ENCODE results near the gene TCF7. TPM values are rescaled to one million over a fixed set of nuclear protein-coding genes. Genes with fewer than 3 reads are reported as not detected.

TCF7 gene
- total and polyA plus RNA-seq, 2 of the 13 experiments (the other 11 are each of a cell fraction or from before 2014, with no cell fraction given), result 6.3 to 6.8 TPM

- WGBS (ENCODE audit: low lambda C conversion rate), result 6% methylated on average over 11 of the region's 11 CpGs
- no peak for DNase-seq (ENCODE audit: low spot score)
- H3K4me1 ChIP-seq (ENCODE audit: insufficient read depth, low read length), result peaks cover 94% of the 10 kb centered on the region
- POLR2A ChIA-PET, result interaction anchor here (0.7 to 5.0 kb wide), 31 partner anchors 9 to 129 kb away, joined by 3 to 70 read pairs (median 6); partner anchors contain the start of genes PPP2CA, TCF7 and VDAC1
- H3K27me3 ChIP-seq (ENCODE audit: control insufficient read depth in 1 of 2, insufficient read depth in 2 of 2, low read length in 2 of 2), result peaks cover 0 to 1% of the 10 kb centered on the region in 2 experiments; a peak in 1 of 5 replicates
- FAIRE-seq, result peak; percentile 91
- peak overlapping the region; percentile 4 to 66 (median 54); a peak in 5 of 6 replicates for H3K4me3 ChIP-seq (replicated peaks in 1 of 3; ENCODE audit: insufficient read depth in 1 of 3, low read depth in 2 of 3, low read length in 3 of 3)
- H3K27ac ChIP-seq (ENCODE audit: extremely low read length, insufficient read depth, low read length), result peak overlapping the region; percentile 90
- TSS peak; percentile 92 for BruUV-seq (replicated peaks)
- H3K4me2 ChIP-seq (ENCODE audit: low read depth, low read length), result peak overlapping the region; percentile 89
- no peaks in the 10 kb centered on the region for H3K36me3 ChIP-seq (replicated peaks in 1 of 2; ENCODE audit: control insufficient read depth in 1 of 2, insufficient read depth in 2 of 2, low read length in 2 of 2)
- intact Hi-C loops (cut with micrococcal nuclease; ENCODE audit: unreplicated experiment) (loop anchor here (2.0 kb wide), 3 partner anchors 29 to 61 kb away; no protein-coding TSS in a partner anchor), in situ Hi-C loops (cut with HindIII; ENCODE audit: extremely low pct_ligation_motif_present, low pct_unique_long_range_greater_than_20kb) (loop anchor here (5.0 kb wide), 1 partner anchor 57 kb away; no protein-coding TSS in a partner anchor)
- no peaks in the 10 kb centered on the region for H3K79me2 ChIP-seq (ENCODE audit: insufficient read depth, low read length)
- no peaks in the 10 kb centered on the region for H3K9me3 ChIP-seq (ENCODE audit: low read length)
- ATAC-seq, result peak; percentile 32
- H3K9ac ChIP-seq (ENCODE audit: insufficient read depth, low read depth, low read length), result peak overlapping the region; percentile 75
- CTCF ChIA-PET (ENCODE audit: low intra/inter-chr PET ratio, low total read pairs), result interaction anchor here (1.0 to 2.3 kb wide), 3 partner anchors 41 to 60 kb away, joined by 3 to 12 read pairs (median 4); no protein-coding TSS in a partner anchor
- H2AFZ ChIP-seq (ENCODE audit: low read length), result peak overlapping the region; percentile 31
- H4K20me1 ChIP-seq (ENCODE audit: insufficient read depth, low read length), result no peaks in the 10 kb centered on the region
- no peak for TF ChIP-seq ZNF414 (CRISPR knock-in tag; IDR thresholded peaks at IDR 0.05)
- no peak for TF ChIP-seq GTF2F1 (IDR thresholded peaks at IDR 0.05; ENCODE audit: low read length)
- TF ChIP-seq ZNF572 (CRISPR knock-in tag; IDR thresholded peaks at IDR 0.05), result no peak
- TF ChIP-seq RFX1 (IDR thresholded peaks at IDR 0.05), result no peak
- no peak for TF ChIP-seq ZKSCAN8 (CRISPR knock-in tag; IDR thresholded peaks at IDR 0.05; ENCODE audit: borderline replicate concordance)
- TF ChIP-seq KDM3A (CRISPR knock-in tag; IDR thresholded peaks at IDR 0.05; ENCODE audit: low read depth), result no peak
- peak; percentile 67; the same call in 1 of the 2 replicates for TF ChIP-seq ZNF770 (CRISPR knock-in tag; IDR thresholded peaks at IDR 0.05)
- TF ChIP-seq TRAFD1 (CRISPR knock-in tag; IDR thresholded peaks at IDR 0.05; ENCODE audit: borderline replicate concordance), result no peak
- TF ChIP-seq RARA (CRISPR knock-in tag; IDR thresholded peaks at IDR 0.05), result peak; percentile 20; the same call in 1 of the 2 replicates
- TF ChIP-seq ATAD3A (CRISPR knock-in tag; IDR thresholded peaks at IDR 0.05), result no peak
- TF ChIP-seq ZBTB44 (CRISPR knock-in tag; IDR thresholded peaks at IDR 0.05), result no peak
- TF ChIP-seq ZNF530 (CRISPR knock-in tag; IDR thresholded peaks at IDR 0.05; ENCODE audit: low read depth), result no peak
- no peak for TF ChIP-seq BHLHE40 (IDR thresholded peaks at IDR 0.05; ENCODE audit: low read length)
- no peak for TF ChIP-seq ARNT (IDR thresholded peaks at IDR 0.05)
- no peak for TF ChIP-seq SMYD3 (CRISPR knock-in tag; IDR thresholded peaks at IDR 0.05)
- TF ChIP-seq AHR (CRISPR knock-in tag; IDR thresholded peaks at IDR 0.05), result no peak
- TF ChIP-seq KMT2A (CRISPR knock-in tag; IDR thresholded peaks at IDR 0.05), result no peak
- 0 out of 2 replicates have a peak, but pooled peaks have one; percentile 8 for TF ChIP-seq RBFOX2 (IDR thresholded peaks at IDR 0.05; ENCODE audit: low read depth, low read length)
- TF ChIP-seq TCF7L2 (IDR thresholded peaks at IDR 0.05; ENCODE audit: low read depth, low read length), result no peak
- no peak for TF ChIP-seq SALL1 (CRISPR knock-in tag; IDR thresholded peaks at IDR 0.05)
- no peak for TF ChIP-seq ZNF570 (CRISPR knock-in tag; IDR thresholded peaks at IDR 0.05; ENCODE audit: borderline replicate concordance)
These were observed 15.1 kb upstream of the TCF7 start for GRCh38 chr5:134099288-134099872.

Measured in HepG2 (cell line).